Fibroblast of upper back skin (primary cell): Measurements from ENCODE around the gene ERGIC1.
"Not testable (repeated sequence)": the region's sequence is repeated elsewhere in the genome, so short reads cannot be mapped to it uniquely, and the experiment has no call there.

Source experiments
- DNase-seq: peaks from one replicate; pipeline ENCODE4 v3.0.0-alpha.2; 2013

ERGIC1 gene

GRCh38 chr5:172883066-172883465 lies 49.0 kb downstream of the ERGIC1 start:
- DNase-seq = no peak

GRCh38 chr5:172885597-172886340 lies 51.7 kb downstream of the ERGIC1 start:
- DNase-seq = no peak

GRCh38 chr5:172886476-172886875 lies 52.4 kb downstream of the ERGIC1 start:
- DNase-seq = no peak

GRCh38 chr5:172886974-172887501 lies 53.0 kb downstream of the ERGIC1 start:
- peak; percentile 96 for DNase-seq

GRCh38 chr5:172887692-172888091 lies 53.6 kb downstream of the ERGIC1 start:
- DNase-seq = peak; percentile 96

GRCh38 chr5:172890659-172891058 lies 56.6 kb downstream of the ERGIC1 start:
- no peak for DNase-seq

GRCh38 chr5:172891716-172892421 lies 57.8 kb downstream of the ERGIC1 start:
- DNase-seq = no peak

GRCh38 chr5:172892713-172893112 lies 58.7 kb downstream of the ERGIC1 start:
- no peak for DNase-seq

- DNase-seq = no peak
Measured at GRCh38 chr5:172894767-172895388, 60.8 kb downstream of the ERGIC1 start.

GRCh38 chr5:172895549-172895948 lies 61.5 kb downstream of the ERGIC1 start:
- no peak for DNase-seq

- no peak for DNase-seq
Measured at GRCh38 chr5:172896465-172896864, 62.4 kb downstream of the ERGIC1 start.

GRCh38 chr5:172897067-172897466 lies 63.0 kb downstream of the ERGIC1 start:
- not testable (repeated sequence) for DNase-seq

- peak; percentile 98 for DNase-seq
Measured at GRCh38 chr5:172897481-172898217, 63.6 kb downstream of the ERGIC1 start.

GRCh38 chr5:172898218-172898842 lies 64.3 kb downstream of the ERGIC1 start:
- DNase-seq = no peak

- no peak for DNase-seq
Measured at GRCh38 chr5:172898843-172899369, 64.9 kb downstream of the ERGIC1 start.

GRCh38 chr5:172899436-172899835 lies 65.4 kb downstream of the ERGIC1 start:
- DNase-seq = no peak

GRCh38 chr5:172901012-172901780 lies 67.1 kb downstream of the ERGIC1 start:
- DNase-seq = peak; percentile 93

GRCh38 chr5:172901788-172902496 lies 67.9 kb downstream of the ERGIC1 start:
- DNase-seq = peak; percentile 50

- peak; percentile 97 for DNase-seq
Measured at GRCh38 chr5:172902497-172903472, 68.7 kb downstream of the ERGIC1 start.
